HG02798 (cell line): ENCODE measurements around the gene RAB4A.
"Not testable (repeated sequence)": the region's sequence is repeated elsewhere in the genome, so short reads cannot be mapped to it uniquely, and the experiment has no call there.

Experiments
- ATAC-seq: cut with Tn5 transposase; IDR thresholded peaks from one replicate; pipeline ENCODE4 v1.9.1; 2021; ENCODE audit warnings: mild to moderate bottlenecking; ENCODE audit not compliant: unreplicated experiment, poor library complexity

Gene RAB4A

DNA sequence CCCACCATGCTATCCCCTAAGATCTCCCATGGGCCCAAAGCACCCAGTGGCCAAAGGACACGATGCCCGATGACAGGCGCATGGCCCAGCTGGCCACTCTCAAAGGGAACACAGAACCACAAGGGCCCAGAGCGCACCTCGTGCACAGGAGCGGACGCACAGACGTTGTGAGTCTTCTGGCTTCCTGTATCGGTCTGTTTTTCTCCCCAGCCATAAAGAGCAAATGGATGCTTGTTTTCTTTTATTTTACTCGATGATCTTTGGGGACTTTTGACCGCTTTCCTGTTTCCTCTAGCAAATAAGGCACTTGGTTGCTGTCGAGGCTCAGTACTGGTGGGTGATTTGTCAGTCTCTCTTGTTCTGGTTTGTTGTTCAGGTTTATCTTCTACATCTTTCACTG lies 55.7 kb downstream of the RAB4A start:
- ATAC-seq, result no peak

DNA sequence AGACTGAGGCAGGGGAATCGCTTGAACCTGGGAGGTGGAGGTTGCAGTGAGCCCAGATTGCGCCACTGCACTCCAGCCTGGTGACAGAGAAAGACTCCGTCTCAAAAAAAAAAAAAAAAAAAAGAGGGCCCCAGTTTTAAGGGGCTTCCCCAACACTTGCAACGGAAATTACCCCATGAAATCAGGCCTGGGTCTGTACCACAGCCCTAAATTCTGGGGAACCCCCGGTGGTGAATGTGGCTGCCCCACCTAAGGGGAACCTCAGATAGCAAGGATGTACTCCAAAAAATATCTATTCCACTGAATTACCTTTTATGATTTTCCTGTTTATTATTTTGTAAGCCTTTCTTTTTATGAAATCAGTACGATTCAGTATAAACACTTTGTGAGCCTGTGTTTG lies 56.9 kb downstream of the RAB4A start:
- ATAC-seq, result not testable (repeated sequence)

DNA sequence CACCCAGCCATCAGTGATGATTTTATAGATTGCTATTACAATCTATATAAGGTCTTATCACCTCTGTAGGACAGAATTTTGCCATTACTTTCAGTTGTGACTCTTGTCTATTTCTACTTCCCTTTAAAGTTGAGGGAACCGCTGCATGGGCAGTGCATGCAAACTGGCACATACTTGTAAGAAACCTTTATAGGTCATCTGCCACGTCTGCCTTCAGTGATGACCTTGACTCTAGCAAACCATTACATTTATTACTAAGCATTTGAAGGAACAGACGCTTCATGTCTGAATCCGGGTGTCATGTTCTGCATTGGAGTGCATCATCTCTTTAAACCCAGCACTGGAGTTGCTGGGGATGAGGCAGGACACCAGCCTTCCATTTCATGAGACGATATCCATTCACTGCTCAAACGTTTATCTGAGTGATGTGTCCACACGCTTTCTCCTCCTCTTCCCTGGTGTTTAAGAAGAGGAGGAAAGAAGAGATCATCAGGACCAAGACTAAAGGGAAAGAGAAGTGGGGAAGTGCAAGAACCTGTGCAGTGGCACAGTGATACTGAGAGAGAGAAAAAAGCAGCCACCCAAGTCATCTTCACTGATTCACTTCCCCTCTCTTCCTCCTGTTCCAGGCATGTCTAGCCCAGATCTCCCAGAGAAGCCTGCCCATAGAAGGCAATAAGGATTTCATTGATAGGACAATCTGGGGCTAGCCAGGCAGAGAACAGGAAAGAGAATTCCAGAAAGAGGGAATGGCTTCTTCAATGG lies 57.9 kb downstream of the RAB4A start:
- ATAC-seq, result no peak

DNA sequence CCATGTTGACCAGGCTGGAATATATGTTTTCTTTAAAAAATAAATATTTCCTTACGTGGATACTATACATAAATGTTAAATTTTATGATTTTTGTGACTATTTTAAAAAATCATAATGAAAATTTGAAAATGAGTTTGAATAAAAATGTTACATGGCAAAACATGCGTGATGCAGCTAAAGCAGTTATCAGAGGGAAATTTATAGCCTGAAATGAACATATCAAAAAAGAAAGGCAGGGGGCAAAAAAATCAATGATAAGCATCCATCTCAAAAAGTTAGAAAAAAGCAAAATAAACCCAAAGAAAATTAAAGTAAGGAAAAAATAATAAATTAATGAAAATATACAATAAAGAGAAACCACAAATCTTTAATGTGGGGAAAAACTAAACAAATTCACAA lies 63.4 kb downstream of the RAB4A start:
- ATAC-seq, result no peak

DNA sequence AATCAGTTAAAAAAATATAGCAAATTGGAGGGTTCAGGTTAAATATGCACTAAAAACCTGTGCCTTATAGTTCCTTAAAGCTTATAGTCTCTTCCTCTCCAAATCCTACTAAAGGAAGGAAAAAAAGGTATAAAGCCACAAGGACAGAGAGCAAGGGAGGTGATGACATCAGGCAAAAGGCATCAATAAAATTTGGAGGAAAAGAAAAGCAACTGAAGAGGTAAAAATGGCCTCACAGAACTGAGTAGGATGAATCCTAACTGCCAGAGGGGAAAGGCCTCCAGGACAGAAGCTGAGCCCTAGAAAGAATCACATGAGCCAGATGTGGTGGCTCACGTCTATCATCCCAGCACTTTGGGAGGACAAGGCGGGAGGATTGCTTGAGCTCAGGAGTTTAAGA lies 63.8 kb downstream of the RAB4A start:
- no peak for ATAC-seq

DNA sequence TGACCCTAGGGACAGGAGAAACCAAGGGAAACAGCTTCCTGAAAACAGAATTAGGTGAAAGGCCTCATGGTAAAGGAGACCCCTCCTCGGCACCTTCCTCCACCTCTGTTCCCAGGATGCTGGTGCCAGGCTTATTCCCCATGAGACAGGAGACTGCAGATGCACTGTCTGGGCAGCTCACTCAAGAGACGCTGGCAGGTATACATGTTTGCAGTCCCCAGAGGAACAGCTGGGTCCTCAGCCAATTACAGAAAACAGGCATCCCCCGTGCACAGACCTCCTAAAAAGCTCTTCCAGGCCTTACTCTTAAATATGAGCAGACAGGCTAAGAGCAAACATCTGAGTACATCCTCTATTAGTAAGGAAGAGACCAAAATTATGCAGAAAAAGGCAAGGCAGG lies 65.4 kb downstream of the RAB4A start:
- no peak for ATAC-seq

DNA sequence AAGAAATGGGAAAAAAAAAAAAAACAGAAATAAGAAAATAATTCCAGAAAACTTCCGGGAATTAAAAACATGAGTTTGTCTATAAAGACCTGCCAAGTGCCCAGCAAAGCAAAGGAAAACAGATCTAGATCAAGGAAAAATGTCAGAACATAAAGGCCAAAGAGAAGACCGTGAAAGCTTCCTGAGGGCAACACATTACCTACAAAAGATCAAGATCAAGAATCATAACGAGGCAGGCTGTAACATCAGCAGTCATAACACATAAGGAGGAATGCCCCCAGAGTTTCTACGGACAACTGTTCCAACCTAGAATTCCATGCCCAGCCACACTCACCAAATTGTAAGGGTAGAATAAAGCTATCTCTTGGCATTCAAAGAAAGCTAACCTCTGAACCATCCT lies 68.2 kb downstream of the RAB4A start:
- ATAC-seq, result no peak

DNA sequence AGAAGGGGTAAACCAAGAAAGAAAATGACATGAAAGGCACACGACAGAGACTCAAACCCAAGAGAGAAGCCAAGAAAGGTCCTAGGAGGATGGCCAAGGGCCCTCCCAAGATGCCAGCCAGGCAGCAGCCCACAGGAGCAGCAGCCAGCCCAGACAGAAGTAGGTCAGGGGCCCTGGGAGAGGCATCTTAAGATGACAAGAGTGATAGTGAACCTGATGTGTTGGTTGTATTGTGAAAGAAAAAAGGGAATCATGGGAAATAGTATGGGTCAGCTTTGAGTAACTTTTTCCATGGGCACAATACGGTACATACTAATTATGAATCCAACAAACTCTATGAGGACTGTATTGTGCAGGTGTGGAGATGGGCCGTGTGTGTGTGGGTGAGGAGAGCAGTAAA lies 68.6 kb downstream of the RAB4A start:
- no peak for ATAC-seq

DNA sequence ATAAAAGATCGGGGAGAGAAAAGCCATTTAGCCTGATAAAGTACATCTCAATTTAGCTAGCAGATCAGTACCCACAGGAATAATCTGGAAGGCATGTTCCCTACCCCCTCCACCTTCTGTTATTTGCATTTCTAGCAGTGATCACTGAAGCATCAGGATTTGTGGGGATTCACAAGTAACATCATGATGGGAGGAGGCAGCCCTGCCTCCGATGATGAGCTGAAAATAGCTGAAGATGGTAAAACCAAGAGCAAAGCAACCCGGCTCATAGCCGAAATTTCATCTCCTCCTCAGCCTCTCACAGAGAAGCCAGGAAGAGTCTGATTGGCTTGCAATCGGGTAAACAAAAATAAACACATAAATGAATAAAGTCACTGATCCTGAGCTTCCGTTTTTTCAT lies 69.6 kb downstream of the RAB4A start:
- ATAC-seq, result no peak

DNA sequence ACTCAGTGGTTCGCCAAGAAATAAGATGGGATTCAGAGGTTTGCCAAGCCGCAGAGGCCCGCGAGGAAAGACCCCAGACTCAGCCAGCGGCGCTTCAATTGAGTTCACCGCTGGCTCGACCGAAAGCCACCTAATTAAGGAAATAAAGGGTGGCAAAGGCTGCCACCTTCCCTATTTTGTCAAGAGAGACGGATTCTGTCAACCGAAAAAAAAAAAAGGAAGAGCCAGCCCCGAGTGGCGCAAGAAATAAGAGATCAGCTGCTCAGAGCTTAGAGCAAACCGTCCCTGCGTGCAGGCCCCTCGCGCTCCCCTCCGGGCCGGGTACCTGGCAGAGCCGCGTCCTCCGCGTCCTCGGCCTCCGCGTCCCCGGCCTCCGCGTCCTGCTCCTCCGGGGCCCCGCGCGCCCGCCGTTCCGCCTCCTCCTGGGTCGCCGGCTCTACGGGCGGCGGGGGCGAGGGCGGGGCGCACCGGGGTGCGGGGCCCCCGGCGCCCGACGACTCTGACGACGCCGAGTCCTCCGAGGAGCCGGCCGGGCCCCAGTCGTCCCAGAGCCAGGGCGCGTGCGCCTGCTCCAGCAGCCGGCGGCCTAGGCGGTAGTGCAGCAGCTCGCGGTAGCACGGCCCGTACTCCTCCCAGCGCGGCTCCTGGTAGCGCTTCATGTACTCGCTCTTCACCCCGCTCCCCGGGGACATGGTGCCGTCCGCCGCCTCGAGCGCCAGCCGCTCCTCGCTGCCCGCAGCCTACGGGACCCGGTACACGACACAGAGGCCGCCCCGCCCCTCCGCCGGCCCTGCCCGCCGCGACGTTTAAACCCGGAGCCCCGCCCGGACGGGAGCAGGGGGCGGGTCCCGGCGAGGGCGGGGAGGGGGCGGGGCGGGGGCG lies 71.1 kb downstream of the RAB4A start:
- peak; percentile 85 for ATAC-seq

DNA sequence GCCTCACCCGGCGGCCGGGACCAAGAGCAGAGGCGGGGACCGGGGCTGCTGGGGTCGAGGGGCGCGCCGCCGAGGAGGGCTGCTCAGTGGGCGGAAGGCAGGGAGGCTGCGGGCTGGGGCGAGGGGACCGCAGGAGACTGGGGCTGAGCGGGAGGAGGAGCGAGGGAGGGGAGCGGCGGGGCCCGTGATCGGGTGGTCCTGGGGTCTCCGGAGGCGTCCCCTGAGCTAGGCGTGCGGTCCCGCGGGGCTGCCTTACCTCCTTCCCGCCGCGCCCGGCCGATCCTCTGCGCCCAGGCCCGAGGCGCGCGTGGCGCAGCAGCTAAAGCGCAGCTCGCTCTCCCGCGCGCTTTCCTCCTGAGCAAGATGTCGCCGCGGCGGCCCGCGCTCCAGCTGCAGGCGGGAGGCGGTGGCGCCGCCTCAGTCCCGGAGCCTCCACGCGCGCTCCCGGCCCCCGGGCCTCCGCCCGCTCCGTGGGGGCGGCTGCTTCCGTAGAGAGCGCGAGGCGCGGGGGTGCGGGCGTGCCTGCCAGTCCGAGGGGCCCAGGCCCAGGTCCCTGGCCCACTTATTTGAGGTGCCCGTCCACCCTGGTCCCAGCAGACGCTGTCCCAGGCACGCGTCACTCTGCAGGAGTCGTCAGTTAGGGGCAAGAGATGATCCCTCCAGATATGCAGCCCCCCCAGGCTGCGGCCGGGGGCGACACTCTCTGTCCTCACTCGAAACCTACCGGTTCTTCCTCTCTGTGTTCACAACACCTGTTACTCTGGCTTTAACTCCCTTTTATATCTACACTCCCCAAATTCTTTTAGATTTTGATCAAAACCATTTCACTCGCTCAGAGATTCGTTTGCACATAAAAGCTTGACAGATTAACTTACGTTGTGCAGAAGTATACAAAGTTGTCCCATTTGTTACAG lies 72.0 kb downstream of the RAB4A start, which contains the start of gene CCSAP:
TSS of gene CCSAP (minus strand) at position 392 of the 914 bp plus-strand sequence. CDS start 582 bp downstream, outside the sequence.
- peak; percentile 36 for ATAC-seq

DNA sequence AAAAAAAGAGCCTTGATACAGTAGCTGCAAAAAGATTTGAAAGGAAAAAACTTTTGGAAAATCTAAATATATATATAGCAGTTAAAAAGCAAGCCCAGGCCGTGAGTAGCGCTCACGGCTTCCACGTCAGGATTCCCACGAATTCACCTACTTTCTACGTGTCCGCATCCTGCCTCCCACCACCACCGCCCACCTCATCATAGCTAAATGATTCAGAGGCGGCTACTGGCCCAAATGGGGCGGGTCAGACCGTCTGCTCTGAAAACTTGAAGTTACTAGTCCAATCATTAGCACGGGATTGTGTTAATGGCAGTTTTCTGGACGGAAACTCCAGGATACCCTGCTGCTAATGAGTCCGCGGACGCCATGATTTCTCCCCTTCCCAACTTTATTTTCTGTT lies 73.2 kb downstream of the RAB4A start:
- no peak for ATAC-seq

DNA sequence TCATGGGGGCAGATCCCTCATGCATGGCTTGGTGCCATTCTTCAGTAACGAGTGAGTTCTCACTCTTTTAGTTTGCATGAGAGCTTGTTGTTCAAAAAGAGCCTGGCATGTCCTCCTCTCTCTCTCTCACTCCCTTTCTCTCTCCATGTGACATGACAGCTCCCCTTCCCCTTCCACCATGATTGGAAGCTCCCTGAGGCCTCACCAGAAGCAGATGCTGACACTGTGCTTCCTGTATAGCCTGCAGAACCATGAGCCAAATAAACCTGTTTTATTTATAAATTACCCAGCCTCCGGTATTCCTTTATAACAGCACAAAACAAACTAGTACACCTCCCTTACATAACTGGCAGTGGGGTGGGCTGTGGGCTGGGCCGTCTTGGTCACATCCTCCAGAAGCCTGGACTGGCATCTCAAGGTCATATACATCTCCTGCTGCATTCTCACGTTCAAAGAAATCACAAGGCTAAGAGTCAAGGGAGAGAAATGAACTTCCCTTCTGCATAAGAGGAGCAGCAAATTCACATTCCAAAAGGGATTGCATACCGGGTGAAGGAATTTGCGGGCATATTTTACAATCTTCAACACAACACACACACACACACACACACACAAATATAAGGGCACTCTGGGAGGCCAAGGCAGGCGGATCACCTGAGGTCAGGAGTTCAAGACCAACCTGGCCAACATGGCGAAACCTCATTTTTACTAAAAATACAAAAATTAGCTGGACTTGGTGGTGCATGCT lies 74.2 kb downstream of the RAB4A start:
- no peak for ATAC-seq

DNA sequence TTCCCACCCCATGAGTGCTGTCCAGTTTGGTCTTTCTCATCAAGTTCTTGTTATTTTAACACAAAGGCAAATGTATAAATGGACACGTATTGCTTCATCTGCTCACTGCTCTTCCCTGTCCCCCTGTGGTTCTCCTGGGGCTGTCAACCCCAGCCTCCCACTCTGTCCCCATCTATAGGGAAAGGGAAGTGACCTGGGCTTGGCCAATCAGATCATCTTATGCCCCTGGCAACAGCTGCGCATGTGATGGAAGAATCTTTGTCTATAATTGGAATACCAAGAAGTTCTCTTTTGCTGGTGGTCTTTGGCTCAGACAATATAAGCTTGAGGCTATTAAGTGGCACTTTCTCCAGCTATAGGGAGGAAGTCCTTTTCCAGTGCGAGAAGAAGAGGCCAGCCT lies 76.6 kb downstream of the RAB4A start:
- ATAC-seq, result no peak

DNA sequence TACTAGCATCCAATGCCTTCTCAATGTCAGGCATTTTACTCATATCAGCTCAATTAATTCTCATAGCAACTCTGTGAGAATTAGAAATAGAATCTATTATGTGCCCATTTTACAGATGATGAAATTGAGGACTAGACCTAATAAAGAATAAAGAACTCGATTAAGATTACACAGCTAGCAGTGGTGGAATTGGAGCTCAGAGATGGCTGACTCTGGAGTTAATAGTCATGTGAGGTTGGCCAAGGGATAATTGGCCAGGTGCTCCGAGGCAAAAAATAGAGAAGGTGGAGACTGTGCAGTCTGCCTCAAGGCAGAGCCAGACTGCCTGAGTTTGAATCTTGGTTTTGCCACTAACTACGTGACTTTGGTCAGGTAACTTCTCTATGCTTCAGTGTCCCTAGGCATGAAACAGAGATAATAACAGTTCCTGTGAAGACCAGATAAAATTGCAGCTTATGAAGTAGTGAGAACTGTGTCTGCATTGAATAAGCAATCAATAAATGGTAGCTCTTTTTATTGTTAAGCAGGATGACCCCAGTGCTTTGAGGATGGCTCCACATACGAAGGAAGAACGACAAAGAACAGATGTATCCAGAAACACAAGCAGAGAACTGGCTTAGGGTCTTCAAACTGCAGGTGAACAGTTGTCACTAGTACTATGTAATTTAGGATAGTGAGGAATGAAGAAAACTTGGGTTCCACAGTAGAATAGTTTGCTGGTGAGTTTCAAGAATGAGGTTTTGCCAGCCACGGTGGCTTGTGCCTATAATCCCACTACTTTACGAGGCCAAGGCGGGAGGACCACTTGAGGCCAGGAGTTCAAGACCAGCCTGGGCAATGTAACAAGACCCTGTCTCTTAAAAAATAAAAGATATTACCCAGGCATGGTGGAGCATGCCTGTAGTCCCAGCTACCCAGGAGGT lies 78.8 kb downstream of the RAB4A start:
- no peak for ATAC-seq

DNA sequence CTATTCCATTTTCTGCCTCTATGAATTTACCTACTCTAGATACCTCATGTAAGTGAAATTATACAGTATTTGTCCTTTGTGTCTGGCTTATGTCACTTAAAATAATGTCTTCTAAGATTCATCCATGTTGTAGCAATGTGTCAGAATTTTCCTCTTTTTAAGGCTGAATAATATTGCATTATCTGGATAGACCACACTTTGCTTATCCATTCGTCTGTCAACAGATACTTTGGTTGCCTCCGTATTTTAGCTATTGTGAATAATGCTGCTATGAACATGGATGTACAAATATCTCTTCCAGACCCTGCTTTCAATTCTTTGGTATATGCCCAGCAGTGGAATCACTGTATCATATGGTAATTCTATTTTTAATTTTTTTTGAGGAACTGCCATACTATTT lies 82.1 kb downstream of the RAB4A start:
- ATAC-seq, result no peak

DNA sequence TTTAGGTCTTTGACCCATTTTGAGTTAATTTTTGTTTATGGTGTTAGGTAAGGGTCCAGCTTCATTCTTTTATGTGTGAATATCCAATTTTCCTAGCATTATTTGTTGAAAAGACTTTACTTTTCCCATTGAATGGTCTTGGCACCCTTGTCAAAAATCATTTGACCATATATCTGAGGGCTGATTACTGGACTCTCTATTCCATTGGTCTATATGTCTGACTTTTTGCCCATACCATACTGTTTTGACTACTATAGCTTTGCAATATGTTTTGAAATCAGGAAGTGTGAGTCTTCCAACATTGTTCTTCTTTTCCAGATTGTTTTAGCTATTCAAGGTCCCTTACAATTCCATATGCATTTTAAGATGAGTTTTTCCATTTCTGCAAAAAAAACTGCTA lies 83.3 kb downstream of the RAB4A start:
- no peak for ATAC-seq
